22Rv1 (cell line): Measurements from ENCODE around the gene MROH2A.

ENCODE experiments used
- CTCF ChIP-seq: fragments of 450-650 bp; IDR thresholded peaks from 2 replicates; pipeline ENCODE4 v1.5.1; 2017; ENCODE audit warnings: mild to moderate bottlenecking
- ZFX ChIP-seq: fragments of 450-650 bp; IDR thresholded peaks from 2 replicates; pipeline ENCODE4 v1.6.1; 2017; ENCODE audit warnings: antibody characterized with exemption, borderline replicate concordance

- TF ChIP-seq CTCF (no peak), ZFX (no peak)
These were observed 11.7 kb upstream of the MROH2A start for GRCh38 chr2:233766416-233766815.
